Measurements from ENCODE around the gene PPM1F. TPM values are rescaled to one million over a fixed set of nuclear protein-coding genes. Genes with fewer than 3 reads are reported as not detected.
"Not testable (repeated sequence)": the region's sequence is repeated elsewhere in the genome, so short reads cannot be mapped to it uniquely, and the experiment has no call there.

PPM1F gene
- polyA plus RNA-seq, 1 donor = 39.2 TPM

- no peak for DNase-seq
These were observed 55.6 kb downstream of the PPM1F start for GRCh38 chr22:21896951-21897513.

- DNase-seq = not testable (repeated sequence)
These were observed 56.4 kb downstream of the PPM1F start for GRCh38 chr22:21896275-21896674.

GRCh38 chr22:21894799-21895198 is 57.8 kb downstream of the PPM1F start:
- no peak for DNase-seq

- DNase-seq = no peak
These were observed 63.2 kb downstream of the PPM1F start for GRCh38 chr22:21889251-21889990.

GRCh38 chr22:21887841-21888240 is 64.8 kb downstream of the PPM1F start:
- no peak for DNase-seq

- DNase-seq = not testable (repeated sequence)
These were observed 68.7 kb downstream of the PPM1F start for GRCh38 chr22:21883930-21884329.

- not testable (repeated sequence) for DNase-seq
These were observed 69.8 kb downstream of the PPM1F start for GRCh38 chr22:21882754-21883333.

GRCh38 chr22:21881841-21882753 is 70.6 kb downstream of the PPM1F start:
- no peak for DNase-seq

- no peak for DNase-seq
These were observed 76.0 kb downstream of the PPM1F start for GRCh38 chr22:21876486-21877176.

GRCh38 chr22:21874953-21875352 is 77.7 kb downstream of the PPM1F start:
- not testable (repeated sequence) for DNase-seq

- no peak for DNase-seq
These were observed 79.0 kb downstream of the PPM1F start for GRCh38 chr22:21873619-21874018.

GRCh38 chr22:21872741-21873140 is 79.9 kb downstream of the PPM1F start:
- not testable (repeated sequence) for DNase-seq

Other genes starting within 250 kb of the PPM1F start
- 20.9 TPM for gene YPEL1, start 217.1 kb downstream of the PPM1F start, polyA plus RNA-seq (ENCODE audit: insufficient read length)
- 142 TPM for gene MAPK1, start 85.2 kb downstream of the PPM1F start, polyA plus RNA-seq (ENCODE audit: insufficient read length)
- 40.5 TPM for gene TOP3B, start 29.9 kb upstream of the PPM1F start, polyA plus RNA-seq (ENCODE audit: insufficient read length)